ENCODE data around the gene PLXDC2. TPM values are rescaled to one million over a fixed set of nuclear protein-coding genes. Genes with fewer than 3 reads are reported as not detected.

Gene PLXDC2
- total RNA-seq, 1 donor from 2014 or later: 0.86 TPM

- DNase-seq (ENCODE audit: low read depth): no peak
- no peak for TF ChIP-seq CTCF (conservative IDR thresholded peaks at IDR 0.05; ENCODE audit: low read depth, low read length)
- H3K4me3 ChIP-seq (ENCODE audit: low read depth, low read length): no peak overlapping the region
Measured at GRCh38 chr10:20281579-20281978, 465.3 kb downstream of the PLXDC2 start.

DNA sequence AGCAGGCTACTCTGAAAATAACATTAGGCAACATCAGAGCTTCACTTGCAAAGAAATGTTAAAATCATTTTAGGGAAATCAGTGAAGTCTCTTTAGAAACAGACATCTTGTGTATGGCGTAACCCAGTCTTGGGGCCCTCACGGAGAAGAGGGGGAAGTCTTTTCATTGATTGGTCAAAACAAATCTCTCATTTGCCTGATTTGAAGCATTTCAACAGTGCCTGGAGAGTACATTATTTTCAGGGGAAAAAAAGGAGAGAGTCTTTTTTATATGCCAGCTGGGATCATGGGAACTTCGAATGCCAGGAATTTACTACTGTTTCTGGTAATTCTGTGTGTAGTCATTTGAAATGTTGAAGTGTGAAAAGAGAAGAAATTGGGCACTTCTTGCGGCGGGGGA lies 471.4 kb downstream of the PLXDC2 start:
- TF ChIP-seq CTCF (conservative IDR thresholded peaks at IDR 0.05; ENCODE audit: low read depth, low read length): no peak
- H3K4me3 ChIP-seq (ENCODE audit: low read depth, low read length): no peak overlapping the region
- no peak for DNase-seq (ENCODE audit: low read depth)

DNA sequence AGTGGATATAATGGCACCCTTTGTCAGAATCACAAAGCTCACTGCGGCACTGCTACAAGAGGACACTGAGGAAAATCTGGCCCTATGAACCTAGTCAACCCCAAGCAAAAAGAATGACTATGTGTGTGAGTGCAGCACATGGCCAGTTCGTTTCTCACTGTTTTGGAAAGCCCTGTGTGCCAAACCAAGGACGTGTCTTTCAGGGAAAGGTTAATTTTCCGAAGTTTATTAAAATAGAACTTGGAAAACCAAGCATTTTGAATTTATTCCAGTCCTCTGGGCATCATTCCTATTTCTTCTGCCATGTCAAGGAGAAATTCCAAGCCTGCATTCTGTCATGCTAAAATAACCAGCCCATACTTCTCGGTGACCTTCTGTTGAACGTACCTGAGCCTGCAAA lies 471.8 kb downstream of the PLXDC2 start:
- no peak for DNase-seq (ENCODE audit: low read depth)
- no peak overlapping the region for H3K4me3 ChIP-seq (ENCODE audit: low read depth, low read length)
- TF ChIP-seq CTCF (conservative IDR thresholded peaks at IDR 0.05; ENCODE audit: low read depth, low read length): no peak

DNA sequence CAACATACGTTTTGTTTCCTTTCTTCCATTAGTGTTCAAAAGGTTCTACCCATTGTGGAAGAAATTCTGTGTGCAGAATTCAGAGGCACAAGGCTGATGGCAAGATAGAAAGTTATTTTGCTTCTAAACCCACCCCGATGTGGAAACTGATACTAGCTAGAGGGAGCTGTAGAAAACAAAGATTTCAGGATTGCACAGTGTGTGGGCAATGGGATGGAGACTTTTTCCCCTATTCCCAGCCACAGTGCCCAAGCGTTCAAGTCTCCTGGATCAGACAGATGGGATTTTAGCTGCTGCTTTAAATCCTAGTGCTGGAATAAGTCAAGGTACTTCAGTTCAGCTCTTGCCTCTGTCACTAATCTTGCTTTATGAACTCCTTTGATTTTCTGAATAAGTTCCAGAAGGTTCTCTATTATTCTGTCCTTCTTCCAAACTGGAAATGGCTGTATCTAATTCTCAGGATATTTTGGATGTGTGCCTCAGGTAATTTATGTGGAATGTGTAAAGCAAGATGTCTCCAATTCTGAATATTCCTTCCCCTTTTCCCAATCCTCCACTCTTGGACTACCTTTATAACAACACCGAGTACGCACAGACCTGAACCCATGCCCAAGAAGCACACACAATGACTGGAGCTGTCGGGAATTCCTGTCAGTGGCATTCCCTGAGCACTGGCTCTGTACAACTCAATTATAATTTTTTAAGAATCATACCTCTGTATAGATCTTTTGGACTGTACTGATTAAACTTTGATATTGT lies 473.0 kb downstream of the PLXDC2 start:
- DNase-seq (ENCODE audit: low read depth): no peak
- no peak for TF ChIP-seq CTCF (conservative IDR thresholded peaks at IDR 0.05; ENCODE audit: low read depth, low read length)
- H3K4me3 ChIP-seq (ENCODE audit: low read depth, low read length): no peak overlapping the region

GRCh38 chr10:20298417-20298816 lies 482.2 kb downstream of the PLXDC2 start:
- H3K4me3 ChIP-seq (ENCODE audit: low read depth, low read length): no peak overlapping the region
- no peak for TF ChIP-seq CTCF (conservative IDR thresholded peaks at IDR 0.05; ENCODE audit: low read depth, low read length)
- no peak for DNase-seq (ENCODE audit: low read depth)

DNA sequence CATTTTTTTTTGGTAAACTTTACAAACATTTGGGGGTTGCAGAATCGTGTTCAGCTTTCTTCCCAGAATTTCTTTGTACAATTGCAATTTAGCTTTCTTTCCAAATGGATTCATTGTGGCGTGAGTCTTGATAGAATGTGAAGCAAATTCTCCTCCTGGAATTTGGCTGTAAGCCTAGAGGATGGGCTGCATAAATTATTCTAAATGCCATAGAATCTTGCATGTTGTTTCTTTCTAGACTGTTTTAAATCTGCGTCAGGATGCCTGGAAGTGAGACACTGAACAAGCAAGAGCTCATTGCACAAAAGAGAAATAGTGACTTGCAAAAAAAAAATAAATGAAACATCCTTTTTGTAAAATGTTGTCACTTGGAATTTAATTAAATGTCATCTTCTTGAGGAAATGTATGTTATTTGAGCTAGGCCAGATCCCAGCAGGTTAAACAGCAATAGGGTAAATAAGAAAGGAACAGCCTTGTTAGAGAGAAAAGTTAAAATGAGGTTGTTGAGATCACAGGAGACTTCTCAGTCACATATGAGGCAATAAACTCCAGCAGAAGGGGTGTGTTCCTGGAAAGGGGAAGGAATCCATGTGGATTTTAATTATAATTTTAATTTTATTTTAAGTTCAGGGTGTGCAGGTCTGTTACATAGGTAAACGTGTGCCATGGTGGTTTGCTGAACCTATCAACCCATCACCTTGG lies 483.0 kb downstream of the PLXDC2 start:
- no peak overlapping the region for H3K4me3 ChIP-seq (ENCODE audit: low read depth, low read length)
- no peak for DNase-seq (ENCODE audit: low read depth)
- no peak for TF ChIP-seq CTCF (conservative IDR thresholded peaks at IDR 0.05; ENCODE audit: low read depth, low read length)

All from epithelial cell of proximal tubule (primary cell).